Endothelial cell of umbilical vein (primary cell): ENCODE measurements around the gene TAS1R3.

Experiments
- EZH2 ChIP-seq: IDR thresholded peaks from 2 replicates; pipeline ENCODE4 v1.6.1; 2012; ENCODE audit warnings: borderline replicate concordance, low read depth, mild to moderate bottlenecking, moderate library complexity, low read length, inconsistent platforms; ENCODE audit not compliant: severe bottlenecking
- GATA2 ChIP-seq: IDR thresholded peaks from 2 replicates; pipeline ENCODE4 v1.7.0; 2011; ENCODE audit warnings: low read depth, mild to moderate bottlenecking, moderate library complexity, mixed read lengths, low read length; ENCODE audit not compliant: insufficient read length, insufficient read depth
- JUN ChIP-seq: IDR thresholded peaks from 2 replicates; pipeline ENCODE4 v1.6.1; 2011; ENCODE audit warnings: borderline replicate concordance, low read depth; ENCODE audit not compliant: insufficient read length, insufficient read depth
- POLR2A ChIP-seq: IDR thresholded peaks from 2 replicates; pipeline ENCODE4 v1.6.1; 2012; ENCODE audit warnings: low read depth, mild to moderate bottlenecking, control low read depth, low read length
- POLR2AphosphoS5 ChIP-seq: IDR thresholded peaks from 2 replicates; pipeline ENCODE4 v1.6.1; 2012; ENCODE audit warnings: low read depth, mild to moderate bottlenecking, control low read depth, low read length, moderate library complexity; ENCODE audit not compliant: insufficient read depth
- TF ChIP-seq, protein P1 (sequence below), 2 donors: IDR thresholded peaks; 1 replicate in 1 of 2; 2 replicates in 1 of 2; pipeline ENCODE4 v1.5.1; 2011; ENCODE audit warnings: low read length in 2 of 2, mild to moderate bottlenecking in 2 of 2, moderate library complexity in 2 of 2, control low read depth in 1 of 2, inconsistent platforms in 1 of 2, low read depth in 1 of 2; ENCODE audit not compliant: insufficient read depth in 1 of 2; ENCODE audit errors: extremely low read depth in 1 of 2

- no peak for TF ChIP-seq POLR2A
- TF ChIP-seq, protein P1, sequence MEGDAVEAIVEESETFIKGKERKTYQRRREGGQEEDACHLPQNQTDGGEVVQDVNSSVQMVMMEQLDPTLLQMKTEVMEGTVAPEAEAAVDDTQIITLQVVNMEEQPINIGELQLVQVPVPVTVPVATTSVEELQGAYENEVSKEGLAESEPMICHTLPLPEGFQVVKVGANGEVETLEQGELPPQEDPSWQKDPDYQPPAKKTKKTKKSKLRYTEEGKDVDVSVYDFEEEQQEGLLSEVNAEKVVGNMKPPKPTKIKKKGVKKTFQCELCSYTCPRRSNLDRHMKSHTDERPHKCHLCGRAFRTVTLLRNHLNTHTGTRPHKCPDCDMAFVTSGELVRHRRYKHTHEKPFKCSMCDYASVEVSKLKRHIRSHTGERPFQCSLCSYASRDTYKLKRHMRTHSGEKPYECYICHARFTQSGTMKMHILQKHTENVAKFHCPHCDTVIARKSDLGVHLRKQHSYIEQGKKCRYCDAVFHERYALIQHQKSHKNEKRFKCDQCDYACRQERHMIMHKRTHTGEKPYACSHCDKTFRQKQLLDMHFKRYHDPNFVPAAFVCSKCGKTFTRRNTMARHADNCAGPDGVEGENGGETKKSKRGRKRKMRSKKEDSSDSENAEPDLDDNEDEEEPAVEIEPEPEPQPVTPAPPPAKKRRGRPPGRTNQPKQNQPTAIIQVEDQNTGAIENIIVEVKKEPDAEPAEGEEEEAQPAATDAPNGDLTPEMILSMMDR (IDR thresholded peaks at IDR 0.05; ENCODE audit: extremely low read depth in 1 of 2, insufficient read depth in 1 of 2, low read depth in 1 of 2, low read length in 2 of 2): no peak
- TF ChIP-seq GATA2: no peak
- no peak for TF ChIP-seq POLR2AphosphoS5
- TF ChIP-seq JUN: no peak
- TF ChIP-seq EZH2: no peak
Measured at GRCh38 chr1:1332774-1333480, 1.8 kb downstream of the TAS1R3 start.
